ENCODE results near the gene JAGN1. TPM values are rescaled to one million over a fixed set of nuclear protein-coding genes. Genes with fewer than 3 reads are reported as not detected.

Gene JAGN1
- total and polyA plus RNA-seq, 9 of the 15 experiments (the other 6 are each of a cell fraction or from before 2014, with no cell fraction given) = 31.6 to 77.8 (median 40.3) TPM

- TF ChIP-seq MTA1 (IDR thresholded peaks at IDR 0.05; ENCODE audit: borderline replicate concordance) (no peak), ARID4B (CRISPR knock-in tag; IDR thresholded peaks at IDR 0.05) (no peak; the same call in 1 of the 2 replicates), EGR1 (conservative IDR thresholded peaks at IDR 0.05) (peak; percentile 82), HDAC3 (IDR thresholded peaks at IDR 0.05; ENCODE audit: borderline replicate concordance, partially characterized antibody) (no peak), ZNF175 (CRISPR knock-in tag; IDR thresholded peaks at IDR 0.05; ENCODE audit: low read depth) (no peak), DPF2 (IDR thresholded peaks at IDR 0.05) (no peak), TEAD2 (tag; IDR thresholded peaks at IDR 0.05) (no peak), CEBPB (tag; IDR thresholded peaks at IDR 0.05) (no peak), ZNF124 (CRISPR knock-in tag; IDR thresholded peaks at IDR 0.05) (no peak), ZNF445 (CRISPR knock-in tag; IDR thresholded peaks at IDR 0.05; ENCODE audit: low read depth) (no peak), ZNF41 (CRISPR knock-in tag; conservative IDR thresholded peaks at IDR 0.05) (no peak), ZNF24 (IDR thresholded peaks at IDR 0.05) (no peak), ZNF239 (CRISPR knock-in tag; IDR thresholded peaks at IDR 0.05) (no peak), ZNF23 (CRISPR knock-in tag; IDR thresholded peaks at IDR 0.05) (no peak), ZNF77 (CRISPR knock-in tag; IDR thresholded peaks at IDR 0.05) (no peak), ZKSCAN8 (CRISPR knock-in tag; IDR thresholded peaks at IDR 0.05) (no peak), SREBF2 (CRISPR knock-in tag; IDR thresholded peaks at IDR 0.05) (no peak), ZNF280B (CRISPR knock-in tag; IDR thresholded peaks at IDR 0.05) (no peak), NKRF (IDR thresholded peaks at IDR 0.05; ENCODE audit: borderline replicate concordance) (no peak), ELF4 (CRISPR knock-in tag; IDR thresholded peaks at IDR 0.05) (no peak), RBM22 (IDR thresholded peaks at IDR 0.05; ENCODE audit: low read depth, low read length, poor library complexity, severe bottlenecking) (no peak), RFX7 (CRISPR knock-in tag; IDR thresholded peaks at IDR 0.05) (no peak)
These were observed 26.6 kb downstream of the JAGN1 start, which contains the start of gene IL17RC (continued) for GRCh38 chr3:9916734-9917680.

Data from K562 (cell line).